H1 (cell line): Measurements from ENCODE around the gene PAX9. TPM values are rescaled to one million over a fixed set of nuclear protein-coding genes. Genes with fewer than 3 reads are reported as not detected.

Source experiments
- CTCF ChIA-PET: fragments of 300-600 bp; sonication (Branson Sonifier 250); formaldehyde crosslinking; loops from one replicate; lab custom pipeline; 2021; ENCODE audit not compliant: partially characterized antibody; lab: Charles Lee
- POLR2A ChIA-PET: fragments of 300-600 bp; sonication (Branson Sonifier 250); formaldehyde crosslinking; loops from one replicate; lab custom pipeline; 2021; ENCODE audit warnings: inconsistent platforms; ENCODE audit not compliant: partially characterized antibody; lab: Charles Lee
- DNase-seq, 2 experiments: peaks; one replicate each; pipeline versions ENCODE4 v3.0.0 to v3.0.0-alpha.2; 2010 to 2022; ENCODE audit warnings: low spot score in 2 of 2, low read depth in 1 of 2, mixed read lengths in 1 of 2
- FAIRE-seq: peaks from 2 replicates; lab custom pipeline; 2011; peaks lifted over from hg19 to GRCh38; lab: Jason Lieb, UNC
- H2AFZ ChIP-seq: 2 replicates; pipeline ENCODE4 v1.8.1; 2012; ENCODE audit warnings: low read length, inconsistent platforms
- H2AK5ac ChIP-seq: 2 replicates; pipeline ENCODE4 v1.6.1; 2013; ENCODE audit warnings: low read depth, low read length
- H2BK120ac ChIP-seq: replicated peaks from 2 replicates; pipeline ENCODE3; 2013; ENCODE audit warnings: low read depth, low read length, inconsistent platforms
- H2BK12ac ChIP-seq: 2 replicates; pipeline ENCODE4 v1.6.1; 2013; ENCODE audit warnings: low read depth, low read length
- H2BK15ac ChIP-seq: 2 replicates; pipeline ENCODE4 v1.6.1; 2013; ENCODE audit warnings: low read length
- H2BK20ac ChIP-seq: 2 replicates; pipeline ENCODE4 v1.6.1; 2013; ENCODE audit warnings: low read length
- H2BK5ac ChIP-seq: 2 replicates; pipeline ENCODE4 v1.6.1; 2013; ENCODE audit warnings: low read depth, low read length
- H3K14ac ChIP-seq: 2 replicates; pipeline ENCODE4 v1.6.1; 2013; ENCODE audit warnings: inconsistent platforms; ENCODE audit not compliant: insufficient read length
- H3K18ac ChIP-seq: 2 replicates; pipeline ENCODE4 v1.6.1; 2013; ENCODE audit warnings: low read length; ENCODE audit errors: extremely low read depth
- H3K23ac ChIP-seq: 2 replicates; pipeline ENCODE4 v1.6.1; 2013; ENCODE audit warnings: inconsistent platforms; ENCODE audit not compliant: insufficient read length
- H3K23me2 ChIP-seq: 2 replicates; pipeline ENCODE4 v1.6.1; 2013; ENCODE audit warnings: low read depth, low read length
- H3K27ac ChIP-seq: 2 replicates; pipeline ENCODE4 v1.6.1; 2011; ENCODE audit warnings: low read depth, low read length, inconsistent platforms
- H3K27me3 ChIP-seq, 4 experiments: replicated peaks in 1 of 4; 1 replicate in 1 of 4; 2 replicates in 3 of 4; pipeline versions ENCODE4 v1.6.1 to v1.8.1; 2011 to 2013; ENCODE audit warnings: low read length in 3 of 4, mild to moderate bottlenecking in 3 of 4, inconsistent platforms in 2 of 4, mixed read lengths in 2 of 4, moderate library complexity in 1 of 4; ENCODE audit not compliant: control insufficient read depth in 3 of 4, insufficient read depth in 3 of 4; ENCODE audit errors: extremely low read depth in 1 of 4
- H3K36me3 ChIP-seq, 4 experiments: 2 replicates each; pipeline versions ENCODE4 v1.6.1 to v1.8.1; 2011 to 2013; ENCODE audit warnings: mild to moderate bottlenecking in 4 of 4, low read length in 3 of 4, moderate library complexity in 2 of 4, control low read depth in 1 of 4, inconsistent platforms in 1 of 4; ENCODE audit not compliant: insufficient read depth in 4 of 4, control insufficient read depth in 2 of 4
- H3K4ac ChIP-seq: replicated peaks from 2 replicates; pipeline ENCODE3; 2013; ENCODE audit warnings: low read length, low read depth, mixed read lengths, inconsistent platforms; ENCODE audit not compliant: insufficient read length
- H3K4me1 ChIP-seq, 4 experiments: replicated peaks in 1 of 4; 1 replicate in 1 of 4; 2 replicates in 3 of 4; pipeline versions ENCODE4 v1.6.1 to v1.8.1; 2011 to 2013; ENCODE audit warnings: low read length in 3 of 4, inconsistent platforms in 2 of 4, mixed read lengths in 1 of 4; ENCODE audit not compliant: insufficient read depth in 4 of 4, control insufficient read depth in 3 of 4
- H3K4me2 ChIP-seq, 2 experiments: 2 replicates each; pipeline versions ENCODE4 v1.6.1 to v1.8.1; 2011 to 2013; ENCODE audit warnings: low read depth in 2 of 2, low read length in 2 of 2, control low read depth in 1 of 2, inconsistent platforms in 1 of 2, mild to moderate bottlenecking in 1 of 2; ENCODE audit not compliant: insufficient read depth in 1 of 2
- H3K4me3 ChIP-seq, 4 experiments: fragments of 200-600, 300-600 bp in 1 of 4; sonication (generic), shearing (Covaris generic), sonication (Bioruptor Twin) in 1 of 4; 2 replicates each; pipeline versions ENCODE4 v1.5.1 to v1.8.1; 2011 to 2016; ENCODE audit warnings: low read length in 4 of 4, low read depth in 3 of 4, control low read depth in 2 of 4, inconsistent platforms in 2 of 4, mild to moderate bottlenecking in 2 of 4, mixed read lengths in 1 of 4, moderate library complexity in 1 of 4; ENCODE audit not compliant: insufficient read depth in 2 of 4; ENCODE audit errors: extremely low read depth in 1 of 4
- H3K56ac ChIP-seq: replicated peaks from 2 replicates; pipeline ENCODE3; 2013; ENCODE audit warnings: low read depth, mild to moderate bottlenecking, mixed read lengths, low read length, inconsistent platforms; ENCODE audit not compliant: insufficient read length
- H3K79me1 ChIP-seq: 2 replicates; pipeline ENCODE4 v1.6.1; 2013; ENCODE audit warnings: low read depth, low read length, control low read depth
- H3K79me2 ChIP-seq, 2 experiments: 2 replicates each; pipeline versions ENCODE4 v1.6.1 to v1.8.1; 2012 to 2013; ENCODE audit warnings: low read length in 2 of 2, mild to moderate bottlenecking in 2 of 2, inconsistent platforms in 1 of 2; ENCODE audit not compliant: insufficient read depth in 2 of 2, control insufficient read depth in 1 of 2
- H3K9ac ChIP-seq, 4 experiments: replicated peaks in 1 of 4; 1 replicate in 1 of 4; 2 replicates in 3 of 4; pipeline versions ENCODE4 v1.6.1 to v1.8.1; 2011 to 2013; ENCODE audit warnings: low read depth in 3 of 4, low read length in 3 of 4, control low read depth in 2 of 4, mild to moderate bottlenecking in 2 of 4, moderate library complexity in 2 of 4, inconsistent platforms in 1 of 4; ENCODE audit errors: extremely low read depth in 1 of 4
- H3K9me3 ChIP-seq, 2 experiments: 2 replicates each; pipeline versions ENCODE4 v1.6.1 to v1.8.1; 2012 to 2013; ENCODE audit warnings: mild to moderate bottlenecking in 2 of 2, moderate library complexity in 2 of 2, control low read depth in 1 of 2, inconsistent platforms in 1 of 2, low read depth in 1 of 2, low read length in 1 of 2, mixed read lengths in 1 of 2; ENCODE audit not compliant: insufficient read depth in 2 of 2
- H4K20me1 ChIP-seq, 2 experiments: replicated peaks in 1 of 2; 2 replicates each; pipeline versions ENCODE3 to v1.8.1; 2011 to 2013; ENCODE audit warnings: inconsistent platforms in 2 of 2, low read length in 2 of 2, mild to moderate bottlenecking in 1 of 2; ENCODE audit not compliant: insufficient read depth in 2 of 2, control insufficient read depth in 1 of 2
- H4K5ac ChIP-seq: 2 replicates; pipeline ENCODE4 v1.6.1; 2013; ENCODE audit warnings: low read length, low read depth, mixed read lengths, inconsistent platforms; ENCODE audit not compliant: insufficient read length
- H4K8ac ChIP-seq: 2 replicates; pipeline ENCODE4 v1.8.0; 2013; ENCODE audit warnings: mild to moderate bottlenecking, moderate library complexity, low read length, inconsistent platforms; ENCODE audit not compliant: insufficient read depth; ENCODE audit errors: extremely low read depth
- H4K91ac ChIP-seq: replicated peaks from 2 replicates; pipeline ENCODE3; 2013; ENCODE audit warnings: low read length, mixed read lengths, inconsistent platforms; ENCODE audit not compliant: insufficient read length
- CHD2 ChIP-seq: IDR thresholded peaks from 2 replicates; pipeline ENCODE4 v1.6.1; 2012; ENCODE audit warnings: low read length, improper control_type of control experiment
- EZH2 ChIP-seq: fragments of 200-600 bp; sonication (generic); IDR thresholded peaks from 2 replicates; pipeline ENCODE4 v1.7.1; 2012; ENCODE audit warnings: low read depth, mild to moderate bottlenecking, moderate library complexity, low read length, inconsistent platforms; ENCODE audit not compliant: severe bottlenecking
- FOSL1 ChIP-seq: IDR thresholded peaks from 2 replicates; pipeline ENCODE4 v1.6.1; 2011; ENCODE audit warnings: mild to moderate bottlenecking, low read depth, low read length, moderate library complexity; ENCODE audit not compliant: insufficient read depth
- HDAC2 ChIP-seq, 2 experiments: fragments of 300-600 bp in 1 of 2; sonication (generic) in 1 of 2; IDR thresholded peaks; 2 replicates each; pipeline ENCODE4 v1.6.1; 2011 to 2012; ENCODE audit warnings: low read depth in 2 of 2, low read length in 2 of 2, mild to moderate bottlenecking in 2 of 2, moderate library complexity in 2 of 2, borderline replicate concordance in 1 of 2, inconsistent platforms in 1 of 2
- MAFK ChIP-seq: IDR thresholded peaks from 2 replicates; pipeline ENCODE4 v1.6.1; 2012; ENCODE audit warnings: low read depth, mild to moderate bottlenecking, improper control_type of control experiment, low read length
- NANOG ChIP-seq: IDR thresholded peaks from 2 replicates; pipeline ENCODE4 v1.6.1; 2011; ENCODE audit warnings: low read length, low read depth, mild to moderate bottlenecking, inconsistent platforms; ENCODE audit not compliant: insufficient read depth, poor library complexity, severe bottlenecking
- RFX5 ChIP-seq: IDR thresholded peaks from 2 replicates; pipeline ENCODE4 v1.6.1; 2011; ENCODE audit warnings: low read depth, low read length, improper control_type of control experiment, borderline replicate concordance
- RNF2 ChIP-seq: fragments of 200-900, 300-1000 bp; sonication (generic); IDR thresholded peaks from 2 replicates; pipeline ENCODE4 v1.7.1; 2016; ENCODE audit warnings: borderline replicate concordance, low read depth, mild to moderate bottlenecking, antibody characterized with exemption, low read length; ENCODE audit not compliant: poor library complexity, severe bottlenecking; ENCODE audit errors: missing control alignments
- SIRT6 ChIP-seq: IDR thresholded peaks from one replicate; pipeline ENCODE4 v1.7.1; 2012; ENCODE audit warnings: low read length, inconsistent platforms
- SP2 ChIP-seq: IDR thresholded peaks from 2 replicates; pipeline ENCODE4 v1.6.1; 2012; ENCODE audit warnings: mild to moderate bottlenecking, low read length, inconsistent platforms
- SP4 ChIP-seq: IDR thresholded peaks from 2 replicates; pipeline ENCODE4 v1.6.1; 2012; ENCODE audit warnings: low read length, inconsistent platforms
- TAF7 ChIP-seq: optimal IDR thresholded peaks from 2 replicates; pipeline ENCODE3; 2011; ENCODE audit warnings: low read depth, mild to moderate bottlenecking, inconsistent platforms, low read length, moderate library complexity, borderline replicate concordance
- YY1 ChIP-seq: IDR thresholded peaks from 2 replicates; pipeline ENCODE4 v1.6.1; 2011; ENCODE audit warnings: low read depth, mild to moderate bottlenecking, low read length
- WGBS, 2 experiments: shearing (Covaris generic) in 1 of 2; methylation state at CpG; one replicate each; pipeline versions ENCODE4 v1.1.6 to v1.1.7; 2013 to 2015; ENCODE audit warnings: low lambda C conversion rate in 2 of 2, mixed read lengths in 2 of 2, inconsistent platforms in 1 of 2, low coverage in 1 of 2, missing lambda C conversion rate in 1 of 2; ENCODE audit not compliant: insufficient replicate concordance in 2 of 2, insufficient coverage in 1 of 2, insufficient read length in 1 of 2; ENCODE audit errors: extremely low coverage in 1 of 2, missing lambda C conversion rate in 1 of 2; 5-methylcytosine and 5-hydroxymethylcytosine counted together
- polyA plus RNA-seq, 7 experiments: library from polyadenylated mRNA; depleted of rRNA in 3 of 7; stranded (reverse) in 5 of 7; unstranded in 2 of 7; fragments of >200 nt in 5 of 7; fragments of 200-250 nt in 2 of 7; gene quantifications; 1 replicate in 5 of 7; 2 replicates in 1 of 7; 4 replicates in 1 of 7; pipeline versions ENCODE4 v1.2.1 to v1.2.3, GENCODE V29; 2011 to 2013; ENCODE audit warnings: missing spikeins in 2 of 7, mixed read lengths in 2 of 7
- total RNA-seq: library from RNA; stranded (reverse); fragmentation: NEBNext Ultra II Directional; extraction: Animal tissue kit (Norgen Biotek cat#: 25700); gene quantifications from 2 replicates; pipeline ENCODE4 v1.2.1, GENCODE V29; 2021
- TF ChIP-seq, protein P1 (sequence below): IDR thresholded peaks from 2 replicates; pipeline ENCODE4 v1.6.1; 2011; ENCODE audit warnings: low read depth, mild to moderate bottlenecking, low read length; ENCODE audit not compliant: insufficient read depth

PAX9 gene
- total and polyA plus RNA-seq, 2 of the 8 experiments (the other 6 are each of a cell fraction or from before 2014, with no cell fraction given), result 0.05 TPM; not detected in 1

DNA sequence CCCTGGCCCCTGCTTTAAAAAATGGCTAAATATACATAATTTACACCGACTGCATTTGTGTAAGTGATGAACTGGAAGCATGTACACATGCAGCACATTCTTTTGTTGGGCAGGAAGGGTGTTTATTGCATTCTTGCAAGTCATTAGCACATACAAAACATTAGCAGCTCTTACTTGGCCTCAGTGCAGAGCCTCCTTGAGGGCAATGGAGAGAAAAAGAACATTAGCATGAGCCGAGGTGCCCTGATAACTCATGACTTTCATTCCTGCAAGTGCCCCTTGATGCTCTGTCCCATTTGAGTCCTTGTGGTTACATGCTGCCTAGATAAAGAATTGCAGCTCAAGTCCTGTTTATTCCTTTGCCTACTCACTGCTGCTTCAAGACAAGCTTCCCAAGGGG, 61.9 kb downstream of the PAX9 start:
- Histone ChIP-seq H4K8ac (no peak overlapping the region), H3K9ac (no peak overlapping the region), H3K79me2 (no peaks in the 10 kb centered on the region), H3K56ac (no peak overlapping the region), H3K36me3 (no peaks in the 10 kb centered on the region), H4K91ac (no peak overlapping the region), H4K20me1 (no peaks in the 10 kb centered on the region), H3K14ac (no peak overlapping the region), H2AK5ac (no peak overlapping the region), H3K18ac (no peak overlapping the region), H3K79me1 (no peaks in the 10 kb centered on the region), H3K9me3 (no peaks in the 10 kb centered on the region), H3K4me1 (no peaks in the 10 kb centered on the region), H4K5ac (no peak overlapping the region), H2BK20ac (no peak overlapping the region), H3K27ac (no peak overlapping the region), H2BK120ac (no peak overlapping the region), H2BK15ac (no peak overlapping the region), H2AFZ (no peak overlapping the region), H3K27me3 (no peaks in the 10 kb centered on the region), H2BK5ac (no peak overlapping the region), H3K4me2 (no peak overlapping the region), H2BK12ac (no peak overlapping the region), H3K4me3 (no peak overlapping the region), H3K23ac (no peak overlapping the region), H3K23me2 (no peaks in the 10 kb centered on the region), H3K4ac (no peak overlapping the region)
- WGBS, 2 experiments, result 86% methylated on average over 2 of the region's 2 CpGs; no CpG with 5 or more reads in 1 of the 2 experiments
- no peak for FAIRE-seq
- CTCF ChIA-PET, result interaction anchor here (1.0 to 6.5 kb wide), 3 partner anchors 8 to 72 kb away, joined by 3 to 43 read pairs (median 7); no protein-coding TSS in a partner anchor
- no peak for DNase-seq
- POLR2A ChIA-PET, result no interaction called here
- TF ChIP-seq TAF7 (no peak), MAFK (no peak), YY1 (no peak), RFX5 (no peak), RNF2 (no peak), FOSL1 (no peak), SP2 (no peak), NANOG (no peak), CHD2 (no peak), SP4 (no peak), SIRT6 (no peak), HDAC2 (IDR thresholded peaks at IDR 0.05; ENCODE audit: borderline replicate concordance in 1 of 2, low read depth in 2 of 2, low read length in 2 of 2) (no peak), EZH2 (no peak)
- TF ChIP-seq, protein P1, sequence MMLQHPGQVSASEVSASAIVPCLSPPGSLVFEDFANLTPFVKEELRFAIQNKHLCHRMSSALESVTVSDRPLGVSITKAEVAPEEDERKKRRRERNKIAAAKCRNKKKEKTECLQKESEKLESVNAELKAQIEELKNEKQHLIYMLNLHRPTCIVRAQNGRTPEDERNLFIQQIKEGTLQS, result no peak
